Gastroesophageal sphincter (tissue), 3 donors: ENCODE measurements around the gene ATXN3.

ENCODE experiments used
- POLR2A ChIP-seq, 2 donors: fragments of 450-650 bp; IDR thresholded peaks; one replicate each; pipeline ENCODE4 v1.6.1; 2017; ENCODE audit warnings: antibody characterized with exemption in 2 of 2, mild to moderate bottlenecking in 2 of 2, moderate library complexity in 1 of 2
- TF ChIP-seq, protein P1 (sequence below), 4 experiments: fragments of 200-600 bp in 2 of 4; fragments of 450-650 bp in 2 of 4; sonication (generic) in 1 of 4; IDR thresholded peaks; one replicate each; pipeline ENCODE4 v1.5.1; 2017 to 2019; ENCODE audit warnings: antibody characterized with exemption in 4 of 4, mild to moderate bottlenecking in 2 of 4, moderate library complexity in 2 of 4

GRCh38 chr14:92058006-92058917 is 48.1 kb downstream of the ATXN3 start:
- TF ChIP-seq, protein P1, sequence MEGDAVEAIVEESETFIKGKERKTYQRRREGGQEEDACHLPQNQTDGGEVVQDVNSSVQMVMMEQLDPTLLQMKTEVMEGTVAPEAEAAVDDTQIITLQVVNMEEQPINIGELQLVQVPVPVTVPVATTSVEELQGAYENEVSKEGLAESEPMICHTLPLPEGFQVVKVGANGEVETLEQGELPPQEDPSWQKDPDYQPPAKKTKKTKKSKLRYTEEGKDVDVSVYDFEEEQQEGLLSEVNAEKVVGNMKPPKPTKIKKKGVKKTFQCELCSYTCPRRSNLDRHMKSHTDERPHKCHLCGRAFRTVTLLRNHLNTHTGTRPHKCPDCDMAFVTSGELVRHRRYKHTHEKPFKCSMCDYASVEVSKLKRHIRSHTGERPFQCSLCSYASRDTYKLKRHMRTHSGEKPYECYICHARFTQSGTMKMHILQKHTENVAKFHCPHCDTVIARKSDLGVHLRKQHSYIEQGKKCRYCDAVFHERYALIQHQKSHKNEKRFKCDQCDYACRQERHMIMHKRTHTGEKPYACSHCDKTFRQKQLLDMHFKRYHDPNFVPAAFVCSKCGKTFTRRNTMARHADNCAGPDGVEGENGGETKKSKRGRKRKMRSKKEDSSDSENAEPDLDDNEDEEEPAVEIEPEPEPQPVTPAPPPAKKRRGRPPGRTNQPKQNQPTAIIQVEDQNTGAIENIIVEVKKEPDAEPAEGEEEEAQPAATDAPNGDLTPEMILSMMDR (IDR thresholded peaks at IDR 0.05), result no peak
- TF ChIP-seq POLR2A (IDR thresholded peaks at IDR 0.05), result no peak
